ENCODE results near the gene SORT1.

SORT1 gene

DNA sequence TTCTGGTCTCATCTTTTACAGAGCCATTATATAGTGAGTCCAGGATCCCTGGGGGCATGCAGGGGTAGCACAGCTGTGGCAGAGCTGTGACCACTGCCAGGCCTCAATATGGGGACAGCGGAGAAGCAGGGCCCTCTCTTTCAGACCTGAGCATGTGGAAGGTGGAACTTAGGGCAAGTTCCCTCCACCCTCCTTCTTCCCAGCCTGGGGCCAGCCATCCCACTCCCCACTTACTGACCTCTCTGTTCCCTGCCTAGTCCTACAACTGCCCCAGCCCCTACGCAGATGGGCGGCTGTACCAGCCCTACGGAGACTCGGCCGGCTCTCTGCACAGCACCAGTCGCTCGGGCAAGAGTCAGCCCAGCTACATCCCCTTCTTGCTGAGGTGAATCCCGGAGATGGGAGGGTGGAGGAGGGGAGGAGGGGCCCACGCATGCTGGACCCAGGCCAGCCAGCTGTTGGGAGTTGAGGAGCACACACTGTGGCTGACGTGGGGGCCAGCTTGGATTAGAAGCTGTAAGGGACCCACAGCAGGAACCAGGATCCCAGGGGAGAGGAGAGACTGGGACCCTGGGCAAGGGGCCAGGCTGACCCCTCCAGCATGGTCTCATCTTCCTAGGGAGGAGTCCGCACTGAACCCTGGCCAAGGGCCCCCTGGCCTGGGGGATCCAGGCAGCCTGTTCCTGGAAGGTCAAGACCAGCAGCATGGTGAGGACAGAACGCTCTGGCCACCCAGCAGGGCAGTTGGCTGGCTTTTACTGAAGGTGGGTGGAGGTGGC, 125.5 kb downstream of the SORT1 start:
- no peak for DNase-seq (ENCODE audit: low read depth, low spot score)
- ChIA-PET CTCF (interaction anchor here (1.3 kb wide), 1 partner anchor 127 kb away, joined by 3 read pairs; no protein-coding TSS in a partner anchor), POLR2A (no interaction called here)
- TF ChIP-seq, protein P1, sequence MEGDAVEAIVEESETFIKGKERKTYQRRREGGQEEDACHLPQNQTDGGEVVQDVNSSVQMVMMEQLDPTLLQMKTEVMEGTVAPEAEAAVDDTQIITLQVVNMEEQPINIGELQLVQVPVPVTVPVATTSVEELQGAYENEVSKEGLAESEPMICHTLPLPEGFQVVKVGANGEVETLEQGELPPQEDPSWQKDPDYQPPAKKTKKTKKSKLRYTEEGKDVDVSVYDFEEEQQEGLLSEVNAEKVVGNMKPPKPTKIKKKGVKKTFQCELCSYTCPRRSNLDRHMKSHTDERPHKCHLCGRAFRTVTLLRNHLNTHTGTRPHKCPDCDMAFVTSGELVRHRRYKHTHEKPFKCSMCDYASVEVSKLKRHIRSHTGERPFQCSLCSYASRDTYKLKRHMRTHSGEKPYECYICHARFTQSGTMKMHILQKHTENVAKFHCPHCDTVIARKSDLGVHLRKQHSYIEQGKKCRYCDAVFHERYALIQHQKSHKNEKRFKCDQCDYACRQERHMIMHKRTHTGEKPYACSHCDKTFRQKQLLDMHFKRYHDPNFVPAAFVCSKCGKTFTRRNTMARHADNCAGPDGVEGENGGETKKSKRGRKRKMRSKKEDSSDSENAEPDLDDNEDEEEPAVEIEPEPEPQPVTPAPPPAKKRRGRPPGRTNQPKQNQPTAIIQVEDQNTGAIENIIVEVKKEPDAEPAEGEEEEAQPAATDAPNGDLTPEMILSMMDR (IDR thresholded peaks at IDR 0.05; ENCODE audit: insufficient read depth, low read length, missing control alignments): no peak
- H3K4me3 ChIP-seq (ENCODE audit: low read depth, low read length): no peak overlapping the region

GRCh38 chr1:109271458-109271857, 126.3 kb downstream of the SORT1 start:
- TF ChIP-seq, protein P1 (IDR thresholded peaks at IDR 0.05; ENCODE audit: insufficient read depth, low read length, missing control alignments): no peak
- DNase-seq (ENCODE audit: low read depth, low spot score): no peak
- ChIA-PET POLR2A (no interaction called here), CTCF (interaction anchor here (1.3 kb wide), 1 partner anchor 128 kb away, joined by 3 read pairs; no protein-coding TSS in a partner anchor)
- no peak overlapping the region for H3K4me3 ChIP-seq (ENCODE audit: low read depth, low read length)

GRCh38 chr1:109270623-109271317, 126.9 kb downstream of the SORT1 start:
- DNase-seq (ENCODE audit: low read depth, low spot score): no peak
- H3K4me3 ChIP-seq (ENCODE audit: low read depth, low read length): no peak overlapping the region
- TF ChIP-seq, protein P1 (IDR thresholded peaks at IDR 0.05; ENCODE audit: insufficient read depth, low read length, missing control alignments): no peak
- POLR2A ChIA-PET: no interaction called here
- CTCF ChIA-PET: interaction anchor here (1.3 kb wide), 1 partner anchor 128 kb away, joined by 3 read pairs; no protein-coding TSS in a partner anchor

DNA sequence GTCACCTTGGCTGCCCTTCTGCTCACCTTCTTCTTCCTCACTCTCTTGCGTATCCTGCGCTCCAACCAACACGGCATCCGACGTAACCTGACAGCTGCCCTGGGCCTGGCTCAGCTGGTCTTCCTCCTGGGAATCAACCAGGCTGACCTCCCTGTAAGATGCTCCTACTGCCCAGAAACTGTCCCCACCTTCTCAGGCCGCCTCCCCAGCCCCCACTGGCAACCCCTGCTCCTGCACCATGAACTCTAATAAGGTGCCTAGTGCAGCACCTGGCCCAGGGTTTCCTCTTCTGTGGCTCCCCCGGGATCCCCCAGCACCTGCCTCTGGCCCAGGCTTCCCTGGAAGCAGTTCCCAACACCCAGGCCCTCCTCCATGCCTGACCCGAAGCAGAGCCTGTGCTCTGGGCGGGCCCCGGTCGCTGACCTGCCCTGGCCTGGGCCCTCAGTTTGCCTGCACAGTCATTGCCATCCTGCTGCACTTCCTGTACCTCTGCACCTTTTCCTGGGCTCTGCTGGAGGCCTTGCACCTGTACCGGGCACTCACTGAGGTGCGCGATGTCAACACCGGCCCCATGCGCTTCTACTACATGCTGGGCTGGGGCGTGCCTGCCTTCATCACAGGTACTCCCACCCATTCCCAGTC, 127.6 kb downstream of the SORT1 start:
- POLR2A ChIA-PET: no interaction called here
- TF ChIP-seq, protein P1 (IDR thresholded peaks at IDR 0.05; ENCODE audit: insufficient read depth, low read length, missing control alignments): no peak
- CTCF ChIA-PET: interaction anchor here (1.1 to 11.4 kb wide), 3 partner anchors 8 to 129 kb away, joined by 4 to 206 read pairs (median 87); partner anchors contain the start of gene SORT1
- no peak overlapping the region for H3K4me3 ChIP-seq (ENCODE audit: low read depth, low read length)
- no peak for DNase-seq (ENCODE audit: low read depth, low spot score)

- DNase-seq (ENCODE audit: low read depth, low spot score): no peak
- H3K4me3 ChIP-seq (ENCODE audit: low read depth, low read length): no peak overlapping the region
- ChIA-PET CTCF (interaction anchor here (1.1 to 11.4 kb wide), 3 partner anchors 9 to 130 kb away, joined by 4 to 206 read pairs (median 87); partner anchors contain the start of gene SORT1), POLR2A (no interaction called here)
- TF ChIP-seq, protein P1 (IDR thresholded peaks at IDR 0.05; ENCODE audit: insufficient read depth, low read length, missing control alignments): no peak
Observed at GRCh38 chr1:109269212-109269980, 128.3 kb downstream of the SORT1 start.
